HEK293 (cell line): ENCODE results near the gene FCMR.

Experiments
- CTCF ChIP-seq: fragments of 450-650 bp; formaldehyde crosslinking; IDR thresholded peaks from 2 replicates; pipeline ENCODE4 v1.5.1; 2016; ENCODE audit warnings: missing biosample characterization, missing genetic modification characterization
- FEZF1 ChIP-seq: fragments of 450-650 bp; formaldehyde crosslinking; IDR thresholded peaks from 2 replicates; pipeline ENCODE4 v1.5.1; 2016; ENCODE audit warnings: missing biosample characterization, missing genetic modification characterization
- OVOL3 ChIP-seq: fragments of 450-650 bp; formaldehyde crosslinking; IDR thresholded peaks from 2 replicates; pipeline ENCODE4 v1.5.1; 2016; ENCODE audit warnings: missing biosample characterization, missing genetic modification characterization
- ZBTB10 ChIP-seq: fragments of 450-650 bp; formaldehyde crosslinking; IDR thresholded peaks from 2 replicates; pipeline ENCODE4 v1.5.1; 2016; ENCODE audit warnings: missing biosample characterization, missing genetic modification characterization
- ZNF501 ChIP-seq: fragments of 450-650 bp; formaldehyde crosslinking; IDR thresholded peaks from 2 replicates; pipeline ENCODE4 v1.5.1; 2016; ENCODE audit warnings: missing biosample characterization, missing genetic modification characterization
- TF ChIP-seq, protein P1 (sequence below): fragments of 450-650 bp; formaldehyde crosslinking; IDR thresholded peaks from 2 replicates; pipeline ENCODE4 v1.5.1; 2016; ENCODE audit warnings: missing biosample characterization, missing genetic modification characterization

GRCh38 chr1:206953126-206953525, 31.4 kb upstream of the FCMR start:
- TF ChIP-seq, protein P1, sequence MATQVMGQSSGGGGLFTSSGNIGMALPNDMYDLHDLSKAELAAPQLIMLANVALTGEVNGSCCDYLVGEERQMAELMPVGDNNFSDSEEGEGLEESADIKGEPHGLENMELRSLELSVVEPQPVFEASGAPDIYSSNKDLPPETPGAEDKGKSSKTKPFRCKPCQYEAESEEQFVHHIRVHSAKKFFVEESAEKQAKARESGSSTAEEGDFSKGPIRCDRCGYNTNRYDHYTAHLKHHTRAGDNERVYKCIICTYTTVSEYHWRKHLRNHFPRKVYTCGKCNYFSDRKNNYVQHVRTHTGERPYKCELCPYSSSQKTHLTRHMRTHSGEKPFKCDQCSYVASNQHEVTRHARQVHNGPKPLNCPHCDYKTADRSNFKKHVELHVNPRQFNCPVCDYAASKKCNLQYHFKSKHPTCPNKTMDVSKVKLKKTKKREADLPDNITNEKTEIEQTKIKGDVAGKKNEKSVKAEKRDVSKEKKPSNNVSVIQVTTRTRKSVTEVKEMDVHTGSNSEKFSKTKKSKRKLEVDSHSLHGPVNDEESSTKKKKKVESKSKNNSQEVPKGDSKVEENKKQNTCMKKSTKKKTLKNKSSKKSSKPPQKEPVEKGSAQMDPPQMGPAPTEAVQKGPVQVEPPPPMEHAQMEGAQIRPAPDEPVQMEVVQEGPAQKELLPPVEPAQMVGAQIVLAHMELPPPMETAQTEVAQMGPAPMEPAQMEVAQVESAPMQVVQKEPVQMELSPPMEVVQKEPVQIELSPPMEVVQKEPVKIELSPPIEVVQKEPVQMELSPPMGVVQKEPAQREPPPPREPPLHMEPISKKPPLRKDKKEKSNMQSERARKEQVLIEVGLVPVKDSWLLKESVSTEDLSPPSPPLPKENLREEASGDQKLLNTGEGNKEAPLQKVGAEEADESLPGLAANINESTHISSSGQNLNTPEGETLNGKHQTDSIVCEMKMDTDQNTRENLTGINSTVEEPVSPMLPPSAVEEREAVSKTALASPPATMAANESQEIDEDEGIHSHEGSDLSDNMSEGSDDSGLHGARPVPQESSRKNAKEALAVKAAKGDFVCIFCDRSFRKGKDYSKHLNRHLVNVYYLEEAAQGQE (tag by site-specific recombination), result no peak
- TF ChIP-seq OVOL3 (no peak), ZNF501 (tag by site-specific recombination) (no peak), ZBTB10 (tag by site-specific recombination) (no peak), CTCF (no peak), FEZF1 (no peak)
